GM18861 (cell line): ENCODE data around the gene TICAM1.
"Not testable (repeated sequence)": the region's sequence is repeated elsewhere in the genome, so short reads cannot be mapped to it uniquely, and the experiment has no call there.

Experiments
- ATAC-seq: cut with Tn5 transposase; IDR thresholded peaks from one replicate; pipeline ENCODE4 v1.9.1; 2021; ENCODE audit not compliant: unreplicated experiment

Gene TICAM1

GRCh38 chr19:4831304-4831978 is at the start of gene TICAM1:
TICAM1 (minus strand) TSS chr19:4831712; CDS start chr19:4818377, 13,335 bp downstream.
- ATAC-seq, result peak; percentile 56

- ATAC-seq, result no peak
Observed at GRCh38 chr19:4879041-4879440, 47.5 kb upstream of the TICAM1 start.

GRCh38 chr19:4878491-4878968 is 47.0 kb upstream of the TICAM1 start:
- ATAC-seq, result no peak

GRCh38 chr19:4877753-4878490 is 46.4 kb upstream of the TICAM1 start:
- no peak for ATAC-seq

GRCh38 chr19:4873930-4874329 is 42.4 kb upstream of the TICAM1 start:
- ATAC-seq, result no peak

GRCh38 chr19:4871711-4872110 is 40.2 kb upstream of the TICAM1 start:
- no peak for ATAC-seq

- ATAC-seq, result no peak
Observed at GRCh38 chr19:4870025-4870700, 38.7 kb upstream of the TICAM1 start.

GRCh38 chr19:4868286-4868834 is 36.8 kb upstream of the TICAM1 start:
- no peak for ATAC-seq

- ATAC-seq, result peak; percentile 42
Observed at GRCh38 chr19:4867534-4868285, 36.2 kb upstream of the TICAM1 start, which contains the start of gene PLIN3. PLIN3 (minus strand) TSS chr19:4867667; CDS start chr19:4861394, 6,273 bp downstream.

GRCh38 chr19:4866595-4867424 is 35.3 kb upstream of the TICAM1 start:
- ATAC-seq, result no peak

GRCh38 chr19:4861147-4861546 is 29.6 kb upstream of the TICAM1 start:
- no peak for ATAC-seq

- ATAC-seq, result no peak
Observed at GRCh38 chr19:4859697-4860096, 28.2 kb upstream of the TICAM1 start.

- not testable (repeated sequence) for ATAC-seq
Observed at GRCh38 chr19:4856468-4856867, 25.0 kb upstream of the TICAM1 start.

- not testable (repeated sequence) for ATAC-seq
Observed at GRCh38 chr19:4853506-4853905, 22.0 kb upstream of the TICAM1 start.

- ATAC-seq, result no peak
Observed at GRCh38 chr19:4852484-4852883, 21.0 kb upstream of the TICAM1 start.

- ATAC-seq, result no peak
Observed at GRCh38 chr19:4851551-4852290, 20.2 kb upstream of the TICAM1 start.

- no peak for ATAC-seq
Observed at GRCh38 chr19:4849019-4849418, 17.5 kb upstream of the TICAM1 start.

- ATAC-seq, result no peak
Observed at GRCh38 chr19:4847190-4847973, 15.9 kb upstream of the TICAM1 start.
